HG02870 (cell line): ENCODE measurements around the gene NKAP.
"Not testable (repeated sequence)": the region's sequence is repeated elsewhere in the genome, so short reads cannot be mapped to it uniquely, and the experiment has no call there.

Source experiments
- ATAC-seq: cut with Tn5 transposase; IDR thresholded peaks from one replicate; pipeline ENCODE4 v1.9.1; 2021; ENCODE audit warnings: mild to moderate bottlenecking, moderate library complexity; ENCODE audit not compliant: unreplicated experiment

Gene NKAP

GRCh38 chrX:119943185-119943988 is at the start of gene NKAP:
Gene NKAP (minus strand): TSS chrX:119943751. CDS start chrX:119943605, 146 bp downstream.
- ATAC-seq = peak; percentile 76

DNA sequence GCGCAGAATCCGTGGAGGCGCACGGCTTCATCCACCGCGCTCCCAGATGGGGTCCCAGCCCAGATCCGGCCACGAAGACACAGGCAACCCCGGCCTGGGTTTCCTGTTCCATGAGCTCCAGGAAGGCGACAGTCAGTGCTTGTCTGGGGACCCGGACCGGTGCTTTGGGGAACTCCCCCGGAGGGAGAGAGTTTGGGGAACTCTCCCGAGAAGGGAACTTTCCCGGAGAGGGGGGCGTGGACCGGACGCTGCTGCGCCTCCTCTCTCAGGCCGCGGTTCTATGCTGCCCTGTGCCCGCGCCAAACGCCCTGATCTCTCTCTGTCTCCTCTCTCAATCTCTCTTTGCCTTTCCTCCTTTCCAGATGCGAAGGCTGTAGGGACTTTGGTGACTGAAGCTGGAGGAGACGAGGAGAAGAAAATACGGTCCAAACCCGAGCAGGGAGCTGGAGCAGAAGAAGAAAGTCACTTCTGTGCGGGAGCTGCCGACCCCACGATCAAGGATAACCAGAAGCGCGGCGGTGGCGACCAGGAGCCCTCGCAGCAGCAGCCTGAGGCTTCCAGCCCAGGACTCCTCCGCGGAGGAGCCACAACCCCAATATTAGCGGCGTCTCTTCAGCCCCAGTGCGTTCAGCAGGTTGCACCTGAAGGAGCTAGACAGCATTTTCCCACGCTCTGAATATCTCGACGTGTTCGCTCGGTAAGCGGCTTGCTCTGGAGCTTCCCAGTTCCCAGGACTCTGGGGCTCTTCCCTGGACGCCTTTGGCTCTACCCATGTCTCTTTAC is 47.6 kb upstream of the NKAP start:
- ATAC-seq = no peak

GRCh38 chrX:119990556-119991004 is 47.0 kb upstream of the NKAP start:
- no peak for ATAC-seq

- no peak for ATAC-seq
Observed at GRCh38 chrX:119989905-119990555, 46.5 kb upstream of the NKAP start.

DNA sequence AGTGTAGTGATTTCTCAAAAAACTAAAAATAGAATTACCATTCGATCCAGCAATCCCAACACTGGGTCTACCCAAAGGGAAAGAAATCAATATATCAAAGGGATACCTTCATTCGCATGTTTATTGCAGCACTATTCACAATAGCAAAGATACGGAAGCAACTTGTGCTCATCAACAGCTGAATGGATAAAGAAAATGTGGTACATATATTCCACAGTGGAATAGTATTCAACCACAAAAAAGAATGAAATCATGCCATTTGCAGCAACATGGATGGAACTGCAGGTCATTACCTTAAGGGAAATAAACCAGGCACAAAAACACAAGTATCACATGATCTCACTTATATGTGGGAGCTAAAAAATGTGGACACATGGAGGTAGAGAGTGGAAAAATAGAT is 42.7 kb upstream of the NKAP start:
- ATAC-seq = no peak

DNA sequence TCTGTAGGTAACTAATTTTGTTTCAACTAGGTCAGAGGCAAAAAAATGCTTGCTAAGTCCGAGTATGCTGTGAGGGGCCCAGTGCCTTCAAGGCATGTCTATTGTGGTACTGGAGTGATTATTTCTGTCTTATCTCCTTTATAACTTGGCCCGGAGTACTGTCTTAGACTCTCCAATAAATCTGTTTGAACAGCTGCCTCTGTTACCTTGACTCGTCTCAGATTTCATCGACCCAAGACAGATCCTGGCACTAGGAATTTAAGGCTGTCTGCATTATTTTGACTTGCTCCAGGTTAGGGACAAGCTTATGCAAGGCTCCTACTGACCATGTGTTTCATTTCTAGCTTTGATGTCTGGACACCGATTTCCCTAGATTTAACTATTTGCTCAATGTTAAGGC is 41.1 kb upstream of the NKAP start:
- no peak for ATAC-seq

GRCh38 chrX:119983494-119983893 is 39.9 kb upstream of the NKAP start:
- no peak for ATAC-seq

- ATAC-seq = no peak
Observed at GRCh38 chrX:119982145-119982544, 38.6 kb upstream of the NKAP start.

- no peak for ATAC-seq
Observed at GRCh38 chrX:119981286-119982070, 37.9 kb upstream of the NKAP start.

DNA sequence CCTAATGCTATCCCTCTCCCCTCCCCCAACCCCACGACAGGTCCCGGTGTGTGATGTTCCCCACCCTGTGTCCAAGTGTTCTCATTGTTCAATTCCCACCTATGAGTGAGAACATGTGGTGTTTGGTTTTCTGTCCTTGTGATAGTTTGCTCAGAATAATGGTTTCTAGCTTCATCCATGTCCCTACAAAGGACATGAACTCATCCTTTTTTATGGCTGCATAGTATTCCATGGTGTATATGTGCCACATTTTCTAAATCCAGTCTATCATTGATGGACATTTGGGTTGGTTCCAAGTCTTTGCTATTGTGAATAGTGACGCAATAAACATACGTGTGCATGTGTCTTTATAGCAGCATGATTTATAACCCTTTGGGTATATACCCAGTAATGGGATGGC is 33.6 kb upstream of the NKAP start:
- ATAC-seq = not testable (repeated sequence)

GRCh38 chrX:119971184-119971583 is 27.6 kb upstream of the NKAP start:
- no peak for ATAC-seq

GRCh38 chrX:119970574-119970973 is 27.0 kb upstream of the NKAP start:
- ATAC-seq = no peak

- not testable (repeated sequence) for ATAC-seq
Observed at GRCh38 chrX:119966837-119967236, 23.3 kb upstream of the NKAP start.

- no peak for ATAC-seq
Observed at GRCh38 chrX:119960625-119961024, 17.1 kb upstream of the NKAP start.

GRCh38 chrX:119955807-119956570 is 12.4 kb upstream of the NKAP start:
- ATAC-seq = not testable (repeated sequence)

DNA sequence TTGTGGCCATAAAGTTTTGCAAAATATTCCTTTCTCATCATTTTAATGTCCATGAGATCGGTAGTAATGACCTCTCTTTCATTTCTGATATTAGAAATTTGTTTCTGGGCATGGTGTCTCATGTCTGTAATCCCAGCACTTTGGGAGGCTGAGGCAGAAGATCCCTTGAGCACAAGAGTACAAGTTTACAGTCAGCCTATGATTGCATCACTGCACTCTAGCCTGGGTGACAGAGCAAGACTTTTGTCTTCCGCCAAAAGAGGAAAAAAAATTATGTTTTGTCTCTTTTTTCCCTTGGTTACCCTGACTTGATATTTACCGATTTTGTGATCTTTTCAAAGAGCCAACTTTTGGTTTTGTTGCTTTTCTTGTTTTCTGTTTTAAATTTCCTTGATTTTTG is 10.8 kb upstream of the NKAP start:
- no peak for ATAC-seq

- no peak for ATAC-seq
Observed at GRCh38 chrX:119948381-119948780, 4.8 kb upstream of the NKAP start.

- no peak for ATAC-seq
Observed at GRCh38 chrX:119945481-119945880, 1.9 kb upstream of the NKAP start.

- no peak for ATAC-seq
Observed at GRCh38 chrX:119942831-119943184, 743 bp downstream of the NKAP start.

- no peak for ATAC-seq
Observed at GRCh38 chrX:119942173-119942819, 1.3 kb downstream of the NKAP start.
